Endothelial cell of coronary artery (primary cell): ENCODE results near the gene SEMA4C. TPM values are rescaled to one million over a fixed set of nuclear protein-coding genes. Genes with fewer than 3 reads are reported as not detected.

Experiments
- total RNA-seq: library from RNA; depleted of rRNA; stranded (reverse); fragments of >200 nt; gene quantifications from 2 replicates; pipeline ENCODE4 v1.2.3, GENCODE V29; 2014

SEMA4C gene, protein sequence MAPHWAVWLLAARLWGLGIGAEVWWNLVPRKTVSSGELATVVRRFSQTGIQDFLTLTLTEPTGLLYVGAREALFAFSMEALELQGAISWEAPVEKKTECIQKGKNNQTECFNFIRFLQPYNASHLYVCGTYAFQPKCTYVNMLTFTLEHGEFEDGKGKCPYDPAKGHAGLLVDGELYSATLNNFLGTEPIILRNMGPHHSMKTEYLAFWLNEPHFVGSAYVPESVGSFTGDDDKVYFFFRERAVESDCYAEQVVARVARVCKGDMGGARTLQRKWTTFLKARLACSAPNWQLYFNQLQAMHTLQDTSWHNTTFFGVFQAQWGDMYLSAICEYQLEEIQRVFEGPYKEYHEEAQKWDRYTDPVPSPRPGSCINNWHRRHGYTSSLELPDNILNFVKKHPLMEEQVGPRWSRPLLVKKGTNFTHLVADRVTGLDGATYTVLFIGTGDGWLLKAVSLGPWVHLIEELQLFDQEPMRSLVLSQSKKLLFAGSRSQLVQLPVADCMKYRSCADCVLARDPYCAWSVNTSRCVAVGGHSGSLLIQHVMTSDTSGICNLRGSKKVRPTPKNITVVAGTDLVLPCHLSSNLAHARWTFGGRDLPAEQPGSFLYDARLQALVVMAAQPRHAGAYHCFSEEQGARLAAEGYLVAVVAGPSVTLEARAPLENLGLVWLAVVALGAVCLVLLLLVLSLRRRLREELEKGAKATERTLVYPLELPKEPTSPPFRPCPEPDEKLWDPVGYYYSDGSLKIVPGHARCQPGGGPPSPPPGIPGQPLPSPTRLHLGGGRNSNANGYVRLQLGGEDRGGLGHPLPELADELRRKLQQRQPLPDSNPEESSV
- 17.2 and 18.2 TPM in 2 replicates for total RNA-seq

GRCh38 chr2:96869822-96870625 lies at the start of gene SEMA4C:
SEMA4C (minus strand) TSS chr2:96870080; CDS start chr2:96867886, 2,194 bp downstream.

GRCh38 chr2:96857667-96858372 lies 12.1 kb downstream of the SEMA4C start, which contains the start of gene ANKRD39:
ANKRD39 (minus strand) TSS chr2:96858016; CDS start chr2:96857987, 29 bp downstream.

GRCh38 chr2:96843538-96844268 lies 26.2 kb downstream of the SEMA4C start, which contains the start of gene ANKRD23:
ANKRD23 (minus strand) TSS chr2:96844021; CDS start chr2:96843992, 29 bp downstream.

DNA sequence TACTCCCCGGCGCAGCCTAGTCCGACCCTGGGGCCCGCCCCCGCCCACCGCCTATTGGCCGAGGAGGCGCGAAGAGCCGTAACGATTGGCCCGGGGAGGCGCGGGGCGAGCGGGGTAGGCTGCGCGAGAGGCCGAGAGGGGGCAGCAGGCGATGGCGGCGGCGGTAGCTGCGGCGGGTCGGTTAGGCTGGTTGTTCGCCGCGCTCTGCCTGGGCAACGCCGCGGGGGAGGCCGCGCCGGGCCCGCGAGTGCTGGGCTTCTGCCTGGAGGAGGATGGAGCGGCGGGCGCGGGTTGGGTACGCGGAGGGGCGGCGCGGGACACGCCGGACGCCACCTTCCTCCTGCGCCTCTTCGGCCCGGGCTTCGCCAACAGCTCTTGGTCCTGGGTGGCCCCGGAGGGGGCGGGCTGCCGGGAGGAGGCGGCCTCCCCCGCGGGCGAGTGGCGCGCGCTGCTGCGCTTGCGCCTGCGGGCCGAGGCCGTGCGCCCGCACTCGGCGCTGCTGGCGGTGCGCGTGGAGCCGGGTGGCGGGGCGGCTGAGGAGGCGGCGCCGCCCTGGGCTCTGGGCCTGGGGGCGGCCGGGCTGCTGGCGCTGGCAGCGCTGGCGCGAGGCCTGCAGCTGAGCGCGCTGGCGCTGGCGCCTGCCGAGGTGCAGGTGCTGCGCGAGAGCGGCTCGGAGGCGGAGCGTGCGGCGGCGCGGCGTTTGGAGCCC lies 53.6 kb downstream of the SEMA4C start, which contains the start of gene CNNM3:
Gene CNNM3 (plus strand): TSS at position 142 of the 709 bp plus-strand sequence. CDS start 10 bp downstream, at position 152.

Other genes starting within 250 kb of the SEMA4C start
- gene KANSL3, start 231.8 kb downstream of the SEMA4C start, total RNA-seq: 22.4 and 23.8 TPM in 2 replicates
- gene FER1L5, start 227.3 kb downstream of the SEMA4C start, total RNA-seq: under 0.01 and 0.09 TPM in 2 replicates
- 22.7 and 25.9 TPM in 2 replicates for gene LMAN2L, start 130.0 kb downstream of the SEMA4C start, total RNA-seq
- gene CNNM4, start 109.2 kb downstream of the SEMA4C start, total RNA-seq: 2.0 and 3.2 TPM in 2 replicates
- gene CNNM3, start 53.8 kb downstream of the SEMA4C start, total RNA-seq: 6.6 and 10.0 TPM in 2 replicates
- 0.45 and 1.2 TPM in 2 replicates for gene ANKRD23, start 26.1 kb downstream of the SEMA4C start, total RNA-seq
- gene ANKRD39, start 12.1 kb downstream of the SEMA4C start, total RNA-seq: 6.3 and 6.9 TPM in 2 replicates
- gene FAM178B, start 116.5 kb upstream of the SEMA4C start, total RNA-seq: 0.09 TPM in 1 of 2 replicates, not detected in the other
- 5.8 TPM in 2 replicates for gene FAHD2B, start 224.8 kb upstream of the SEMA4C start, total RNA-seq
- gene ANKRD36, start 243.1 kb upstream of the SEMA4C start, total RNA-seq: 32.0 and 38.8 TPM in 2 replicates